Measurements from ENCODE around the gene AGAP2. TPM values are rescaled to one million over a fixed set of nuclear protein-coding genes. Genes with fewer than 3 reads are reported as not detected.

The AGAP2 gene
- total RNA-seq, 1 donor from 2014 or later = under 0.01 TPM

DNA sequence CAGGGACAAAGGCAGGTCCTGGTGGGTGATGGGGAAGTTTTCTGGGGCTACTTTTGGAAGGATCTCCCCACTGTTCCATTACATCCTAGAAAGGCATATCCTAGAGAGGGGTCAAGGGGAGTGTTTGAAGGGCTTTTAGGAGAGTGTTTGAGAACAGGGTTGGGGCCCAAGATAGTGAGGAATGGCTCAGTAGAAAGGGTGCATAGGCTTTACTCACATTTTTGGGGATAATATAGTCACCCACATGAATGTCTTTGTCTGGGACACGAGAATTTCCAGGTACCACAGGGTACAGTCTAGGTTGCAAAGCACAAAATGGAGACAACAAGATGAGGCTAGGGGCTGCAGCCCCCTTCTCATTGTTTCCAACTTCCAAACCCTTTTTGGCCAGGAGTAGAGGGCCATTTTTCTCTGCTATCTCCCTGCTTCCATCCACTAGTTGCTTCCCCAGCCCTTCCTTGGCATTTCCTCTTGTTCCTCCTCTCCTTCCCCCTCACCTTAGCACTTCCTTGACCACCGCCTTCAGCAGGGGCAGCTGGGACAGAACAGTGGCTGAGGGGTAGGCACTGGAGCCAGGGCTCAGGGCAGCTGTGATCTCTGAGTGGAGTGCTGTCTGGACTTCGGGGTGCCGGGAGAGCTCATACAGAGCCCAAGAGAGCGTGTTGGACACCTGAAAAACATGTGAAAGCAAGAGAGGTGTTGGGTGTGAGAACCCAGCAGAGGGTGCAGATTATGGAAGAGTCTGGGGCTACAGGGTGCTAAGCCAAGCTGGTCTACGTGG lies 25.5 kb upstream of the AGAP2 start:
- no peak for DNase-seq (ENCODE audit: low read depth)
- TF ChIP-seq, protein P1, sequence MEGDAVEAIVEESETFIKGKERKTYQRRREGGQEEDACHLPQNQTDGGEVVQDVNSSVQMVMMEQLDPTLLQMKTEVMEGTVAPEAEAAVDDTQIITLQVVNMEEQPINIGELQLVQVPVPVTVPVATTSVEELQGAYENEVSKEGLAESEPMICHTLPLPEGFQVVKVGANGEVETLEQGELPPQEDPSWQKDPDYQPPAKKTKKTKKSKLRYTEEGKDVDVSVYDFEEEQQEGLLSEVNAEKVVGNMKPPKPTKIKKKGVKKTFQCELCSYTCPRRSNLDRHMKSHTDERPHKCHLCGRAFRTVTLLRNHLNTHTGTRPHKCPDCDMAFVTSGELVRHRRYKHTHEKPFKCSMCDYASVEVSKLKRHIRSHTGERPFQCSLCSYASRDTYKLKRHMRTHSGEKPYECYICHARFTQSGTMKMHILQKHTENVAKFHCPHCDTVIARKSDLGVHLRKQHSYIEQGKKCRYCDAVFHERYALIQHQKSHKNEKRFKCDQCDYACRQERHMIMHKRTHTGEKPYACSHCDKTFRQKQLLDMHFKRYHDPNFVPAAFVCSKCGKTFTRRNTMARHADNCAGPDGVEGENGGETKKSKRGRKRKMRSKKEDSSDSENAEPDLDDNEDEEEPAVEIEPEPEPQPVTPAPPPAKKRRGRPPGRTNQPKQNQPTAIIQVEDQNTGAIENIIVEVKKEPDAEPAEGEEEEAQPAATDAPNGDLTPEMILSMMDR (conservative IDR thresholded peaks at IDR 0.05; ENCODE audit: low read depth, low read length) = no peak
- H3K4me3 ChIP-seq (ENCODE audit: low read depth, low read length) = no peak overlapping the region

GRCh38 chr12:57762463-57762862 lies 23.9 kb upstream of the AGAP2 start:
- TF ChIP-seq, protein P1 (conservative IDR thresholded peaks at IDR 0.05; ENCODE audit: low read depth, low read length) = no peak
- H3K4me3 ChIP-seq (ENCODE audit: low read depth, low read length) = no peak overlapping the region
- no peak for DNase-seq (ENCODE audit: low read depth)

- TF ChIP-seq, protein P1 (conservative IDR thresholded peaks at IDR 0.05; ENCODE audit: low read depth, low read length) = no peak
- no peak overlapping the region for H3K4me3 ChIP-seq (ENCODE audit: low read depth, low read length)
These were observed 23.0 kb upstream of the AGAP2 start for GRCh38 chr12:57761391-57761998.

GRCh38 chr12:57760347-57760982 lies 21.9 kb upstream of the AGAP2 start:
- H3K4me3 ChIP-seq (ENCODE audit: low read depth, low read length) = no peak overlapping the region
- DNase-seq (ENCODE audit: low read depth) = no peak
- TF ChIP-seq, protein P1 (conservative IDR thresholded peaks at IDR 0.05; ENCODE audit: low read depth, low read length) = no peak

More at GRCh38 chr12:57761391-57761998, 23.0 kb upstream of the AGAP2 start:
- no peak for DNase-seq (ENCODE audit: low read depth)

DNA sequence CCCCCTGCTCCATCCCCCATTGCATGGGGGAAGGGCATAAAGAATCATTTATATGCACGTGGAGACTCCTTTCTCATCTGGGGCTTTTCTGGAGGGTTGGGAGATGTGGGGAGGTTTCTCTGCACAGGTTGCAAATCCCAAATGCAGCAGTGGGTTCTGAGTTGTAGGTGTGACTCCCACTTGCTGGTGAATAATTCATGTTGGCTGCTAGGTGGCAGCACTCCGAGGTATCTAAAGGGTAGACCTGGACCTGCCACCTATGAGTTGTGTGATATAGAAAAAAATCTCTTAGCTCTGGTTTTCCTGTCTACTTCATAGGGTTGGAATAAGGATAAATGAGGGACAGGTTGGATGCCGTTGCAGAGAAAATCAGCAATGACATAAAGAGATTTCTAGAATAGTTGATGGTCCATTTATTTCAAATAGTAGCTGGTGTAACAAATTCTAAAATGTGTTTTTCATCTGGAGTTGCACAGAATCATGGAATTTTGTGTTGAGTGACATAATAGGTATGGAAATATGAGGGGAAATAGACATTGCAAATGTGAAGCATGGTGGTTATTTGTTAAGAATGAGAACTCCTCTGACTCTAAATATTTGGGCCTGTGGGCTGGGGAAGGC lies 20.9 kb upstream of the AGAP2 start:
- no peak for DNase-seq (ENCODE audit: low read depth)

GRCh38 chr12:57758552-57759359 lies 20.2 kb upstream of the AGAP2 start:
- H3K4me3 ChIP-seq (ENCODE audit: low read depth, low read length) = no peak overlapping the region
- no peak for DNase-seq (ENCODE audit: low read depth)
- TF ChIP-seq, protein P1 (conservative IDR thresholded peaks at IDR 0.05; ENCODE audit: low read depth, low read length) = no peak

More for the DNA sequence above, 20.9 kb upstream of the AGAP2 start:
- TF ChIP-seq, protein P1 (conservative IDR thresholded peaks at IDR 0.05; ENCODE audit: low read depth, low read length) = peak; percentile 67
- H3K4me3 ChIP-seq (ENCODE audit: low read depth, low read length) = no peak overlapping the region

All from epithelial cell of proximal tubule (primary cell).